GM21390 (cell line): ENCODE measurements around the gene LRRC26.

Experiments
- ATAC-seq: cut with Tn5 transposase; IDR thresholded peaks from one replicate; pipeline ENCODE4 v1.9.1; 2021; ENCODE audit not compliant: unreplicated experiment

The LRRC26 gene

GRCh38 chr9:137184881-137185660 lies 15.2 kb upstream of the LRRC26 start:
- ATAC-seq = no peak

GRCh38 chr9:137183980-137184595 lies 14.2 kb upstream of the LRRC26 start:
- ATAC-seq = no peak

- ATAC-seq = no peak
Observed at GRCh38 chr9:137182836-137183235, 13.0 kb upstream of the LRRC26 start.

DNA sequence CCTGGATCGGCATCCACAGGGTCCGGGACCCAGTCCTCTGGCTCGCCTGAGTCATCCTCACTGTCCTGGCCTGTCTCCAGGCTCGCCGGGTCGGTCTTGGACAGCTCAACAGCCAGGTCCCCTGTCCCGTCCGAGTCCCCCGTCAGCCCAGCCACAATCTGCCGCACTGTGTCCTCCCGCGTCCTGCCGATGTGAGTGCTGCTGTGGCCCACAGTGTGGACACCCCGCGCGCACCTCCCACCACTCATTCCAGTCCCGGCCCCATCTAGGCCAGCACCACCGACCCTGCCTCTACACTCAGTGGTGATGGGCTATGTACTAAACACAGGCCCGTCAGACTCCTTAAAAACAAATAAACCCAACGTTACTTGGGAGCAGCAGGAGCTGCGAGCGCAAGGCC lies 11.8 kb upstream of the LRRC26 start:
- ATAC-seq = no peak

- no peak for ATAC-seq
Observed at GRCh38 chr9:137180491-137180890, 10.6 kb upstream of the LRRC26 start.

GRCh38 chr9:137179761-137180160 lies 9.9 kb upstream of the LRRC26 start:
- ATAC-seq = no peak

- ATAC-seq = no peak
Observed at GRCh38 chr9:137178939-137179630, 9.2 kb upstream of the LRRC26 start.

- no peak for ATAC-seq
Observed at GRCh38 chr9:137178201-137178938, 8.5 kb upstream of the LRRC26 start.

DNA sequence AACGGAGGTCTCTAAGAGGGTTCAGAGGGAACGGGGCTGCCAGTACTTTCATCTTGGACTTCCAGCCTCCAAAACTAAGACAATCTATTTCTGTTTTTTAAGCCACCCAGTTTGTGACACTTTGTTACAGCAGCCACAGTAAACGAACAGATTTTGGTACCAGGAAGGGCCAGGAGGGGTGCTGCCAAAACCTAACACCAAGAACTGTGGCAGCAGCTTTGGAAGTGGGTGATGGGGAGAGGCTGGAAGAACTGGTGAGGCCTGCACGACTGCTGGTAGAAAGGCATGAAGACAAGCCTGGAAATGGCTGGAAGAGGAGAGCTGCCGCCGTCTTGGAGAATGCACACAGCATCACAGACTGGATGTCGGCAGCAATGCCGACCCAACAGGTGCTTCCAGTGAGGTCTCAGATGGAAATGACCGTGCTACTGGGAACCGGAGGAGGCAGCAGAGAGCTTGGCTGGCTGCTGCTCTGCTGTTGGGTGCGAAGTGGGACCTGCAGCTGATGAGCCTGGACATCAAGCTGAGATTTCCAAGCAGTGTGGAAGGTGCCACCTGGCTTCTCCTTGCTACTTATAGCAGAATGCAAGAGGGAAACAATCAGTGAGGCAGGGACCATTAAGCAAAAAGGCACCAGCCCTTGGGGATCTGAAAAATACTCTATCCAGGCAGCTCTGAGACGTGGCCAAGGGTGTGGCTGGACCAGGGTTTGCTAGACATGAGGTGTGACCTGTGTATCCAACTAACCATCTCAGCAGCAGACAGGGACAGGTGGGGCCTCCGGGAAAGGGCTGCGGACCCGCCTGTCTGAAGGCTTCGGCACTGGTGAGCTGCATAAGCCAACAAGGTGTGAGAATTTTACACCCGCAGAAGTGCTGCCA lies 6.7 kb upstream of the LRRC26 start:
- ATAC-seq = no peak

DNA sequence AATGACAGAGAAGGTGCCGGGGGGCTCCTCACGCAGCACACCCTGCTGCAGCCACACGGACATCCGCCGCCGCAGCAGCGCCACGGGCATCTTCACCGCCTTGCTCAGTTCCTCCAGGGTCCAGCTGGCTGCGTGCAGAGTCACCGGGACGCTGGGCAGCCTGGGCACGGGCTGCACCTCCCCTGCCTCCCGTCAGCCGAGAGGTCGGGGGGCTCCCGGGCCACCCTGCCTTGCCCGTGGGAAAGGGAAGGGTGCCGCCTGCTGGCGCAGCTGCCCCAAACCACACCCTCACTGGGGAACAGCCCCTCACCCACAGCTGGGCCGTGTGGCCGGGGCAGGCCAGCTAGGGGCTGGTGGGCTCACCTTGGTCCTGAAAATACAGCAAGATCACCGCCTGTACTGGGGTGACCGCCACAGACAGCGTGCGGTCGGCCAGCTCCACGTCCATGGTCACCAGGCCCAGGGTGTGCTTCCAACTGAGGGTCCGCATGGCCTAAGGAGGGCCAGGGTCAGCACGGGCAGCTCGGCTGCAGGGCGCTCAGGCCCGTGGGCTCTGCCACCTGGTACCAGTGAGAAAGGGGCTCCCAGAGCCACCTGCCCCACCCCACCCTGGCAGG lies 5.6 kb upstream of the LRRC26 start:
- ATAC-seq = no peak

DNA sequence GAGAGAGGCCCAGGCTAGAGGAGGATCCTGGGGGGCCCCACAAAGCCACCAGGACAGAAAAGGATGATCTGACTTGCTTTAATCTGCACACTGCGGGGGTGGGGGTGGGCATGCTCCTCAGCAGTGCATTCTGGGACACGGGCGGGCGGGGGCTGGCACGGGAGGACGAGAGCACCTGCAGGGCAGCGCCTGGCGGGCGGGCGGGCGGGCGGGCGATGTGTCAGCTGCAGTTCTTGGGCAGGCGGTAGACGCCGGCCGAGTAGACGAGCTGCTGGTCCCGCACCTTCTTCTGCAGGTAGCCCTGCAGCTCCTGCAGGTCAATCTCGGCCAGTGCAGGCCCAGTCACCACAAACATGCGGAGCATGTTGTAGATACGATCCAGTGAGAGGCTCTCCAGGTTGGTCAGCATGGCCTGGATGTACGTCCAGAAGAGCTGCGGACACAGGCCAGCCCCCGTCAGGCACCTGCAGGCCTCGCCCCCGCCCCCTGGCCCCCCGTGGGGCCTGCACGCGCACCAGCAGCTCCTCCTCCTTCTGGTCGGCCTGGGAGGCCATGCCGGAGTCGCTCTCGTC lies 5.0 kb upstream of the LRRC26 start:
- ATAC-seq = no peak

DNA sequence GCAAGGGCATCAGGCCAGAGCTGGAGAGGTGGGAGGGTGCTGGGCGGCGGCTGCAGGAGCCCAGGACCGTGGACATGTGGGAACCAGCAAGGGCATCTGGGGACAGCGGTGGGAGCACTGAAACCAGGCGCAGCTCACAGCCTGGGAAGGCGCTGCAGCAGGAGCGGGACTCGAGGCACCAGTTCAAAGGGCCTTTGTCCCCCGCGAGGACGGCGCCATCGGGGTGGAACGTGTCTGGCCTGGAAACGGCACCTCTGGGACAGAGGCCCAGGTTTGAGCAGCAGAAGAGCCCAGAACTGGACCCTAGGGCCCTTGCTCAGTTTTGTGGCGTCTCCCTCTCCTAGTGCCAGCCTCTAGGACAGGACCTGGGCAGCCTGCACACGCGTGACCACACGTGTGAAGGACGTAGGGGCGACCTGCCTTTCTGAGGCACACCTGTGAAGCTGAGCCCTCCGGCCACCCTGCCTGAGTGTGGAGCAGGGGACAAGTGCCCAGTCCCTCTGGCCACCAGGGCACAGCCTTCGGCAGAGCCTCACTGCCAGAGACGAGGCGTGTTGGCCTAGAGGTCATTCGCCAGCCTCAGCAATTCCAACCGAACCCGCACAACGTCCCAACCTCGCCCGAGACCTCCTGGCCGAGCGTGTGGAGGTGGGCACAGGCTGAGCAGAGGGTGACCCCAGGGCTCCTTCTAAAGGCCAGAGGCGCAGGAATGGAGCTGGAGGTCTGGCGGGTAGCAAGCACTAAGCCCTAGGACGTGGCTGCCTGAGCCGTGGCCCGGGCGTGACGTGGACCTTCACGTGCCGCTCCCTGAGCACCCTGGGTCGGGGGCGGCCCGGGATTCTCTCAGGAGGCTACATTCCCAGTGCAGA lies 4.2 kb upstream of the LRRC26 start:
- no peak for ATAC-seq

- no peak for ATAC-seq
Observed at GRCh38 chr9:137172901-137173795, 3.3 kb upstream of the LRRC26 start.

- no peak for ATAC-seq
Observed at GRCh38 chr9:137171149-137171900, 1.5 kb upstream of the LRRC26 start.

- ATAC-seq = no peak
Observed at GRCh38 chr9:137170486-137171148, 766 bp upstream of the LRRC26 start.
